WTC11 (cell line): ENCODE data around the gene RMI1. TPM values are rescaled to one million over a fixed set of nuclear protein-coding genes. Genes with fewer than 3 reads are reported as not detected.

Experiments
- ATAC-seq: fragments of 200-7000 bp; cut with Tn5 transposase; 2 replicates; pipeline ENCODE4 v1.10.0; 2021; ENCODE audit warnings: mild to moderate bottlenecking, moderate library complexity
- CTCF ChIA-PET: fragments of 300-600 bp; sonication (Branson Sonifier 250); formaldehyde crosslinking; loops from one replicate; lab custom pipeline; 2021; ENCODE audit warnings: antibody characterized with exemption; lab: Charles Lee
- POLR2A ChIA-PET: fragments of 350-600 bp; sonication (Branson Sonifier 250); formaldehyde crosslinking; loops from one replicate; lab custom pipeline; 2021; ENCODE audit warnings: antibody characterized with exemption; lab: Charles Lee
- DNase-seq: peaks from one replicate; pipeline ENCODE4 v3.0.0; 2021; ENCODE audit warnings: low spot score
- H3K27ac Mint-ChIP-seq: 2 replicates; pipeline ENCODE4 v1.8.0; 2021; ENCODE audit warnings: mixed read lengths
- H3K27me3 Mint-ChIP-seq: 2 replicates; pipeline ENCODE4 v1.8.0; 2021; ENCODE audit warnings: low read depth, mild to moderate bottlenecking, moderate library complexity, mixed read lengths
- H3K36me3 Mint-ChIP-seq: 2 replicates; pipeline ENCODE4 v1.8.0; 2021; ENCODE audit warnings: mixed read lengths
- H3K4me1 Mint-ChIP-seq: 2 replicates; pipeline ENCODE4 v1.8.0; 2022; ENCODE audit warnings: mixed read lengths
- H3K4me3 Mint-ChIP-seq: 2 replicates; pipeline ENCODE4 v1.8.0; 2021; ENCODE audit warnings: mild to moderate bottlenecking, moderate library complexity, mixed read lengths
- H3K9me3 Mint-ChIP-seq: 2 replicates; pipeline ENCODE4 v1.8.0; 2021; ENCODE audit warnings: mixed read lengths
- ATF1 ChIP-seq: sonication (generic); formaldehyde crosslinking; IDR thresholded peaks from 2 replicates; pipeline ENCODE4 v1.8.1; 2023; ENCODE audit warnings: mild to moderate bottlenecking, moderate library complexity, missing genetic modification reagents
- ATF3 ChIP-seq: sonication (generic); formaldehyde crosslinking; conservative IDR thresholded peaks from 2 replicates; pipeline ENCODE4 v1.8.1; 2022; ENCODE audit warnings: mild to moderate bottlenecking, missing genetic modification reagents
- CBFB ChIP-seq: sonication (generic); formaldehyde crosslinking; IDR thresholded peaks from 2 replicates; pipeline ENCODE4 v1.8.1; 2022; ENCODE audit warnings: mild to moderate bottlenecking, low read depth, missing genetic modification reagents
- CDX4 ChIP-seq: fragments of 250-450 bp; sonication (Bioruptor Pico); IDR thresholded peaks from 2 replicates; pipeline ENCODE4 v1.9.0; 2021; ENCODE audit warnings: moderate library complexity, mild to moderate bottlenecking, inconsistent platforms, borderline replicate concordance
- ERG ChIP-seq: fragments of 250-450 bp; sonication (Bioruptor Pico); IDR thresholded peaks from 2 replicates; pipeline ENCODE4 v1.8.0; 2021; ENCODE audit warnings: mild to moderate bottlenecking
- FOXP1 ChIP-seq: sonication (generic); formaldehyde crosslinking; IDR thresholded peaks from 2 replicates; pipeline ENCODE4 v1.8.0; 2022; ENCODE audit warnings: missing genetic modification reagents, mild to moderate bottlenecking, moderate library complexity, borderline replicate concordance
- GRHL2 ChIP-seq: fragments of 250-450 bp; sonication (Bioruptor Pico); IDR thresholded peaks from 2 replicates; pipeline ENCODE4 v1.8.0; 2022; ENCODE audit warnings: mild to moderate bottlenecking, moderate library complexity; ENCODE audit not compliant: insufficient replicate concordance, severe bottlenecking
- NR1H2 ChIP-seq: sonication (generic); formaldehyde crosslinking; IDR thresholded peaks from 2 replicates; pipeline ENCODE4 v1.9.0; 2021; ENCODE audit warnings: mild to moderate bottlenecking, moderate library complexity, missing genetic modification reagents
- PRDM15 ChIP-seq: sonication (generic); formaldehyde crosslinking; IDR thresholded peaks from 2 replicates; pipeline ENCODE4 v1.8.0; 2022; ENCODE audit warnings: missing genetic modification reagents
- PRRX2 ChIP-seq: fragments of 250-450 bp; sonication (Bioruptor Pico); IDR thresholded peaks from 2 replicates; pipeline ENCODE4 v1.8.0; 2021; ENCODE audit warnings: mild to moderate bottlenecking
- TEAD1 ChIP-seq: sonication (generic); formaldehyde crosslinking; IDR thresholded peaks from 2 replicates; pipeline ENCODE4 v1.8.0; 2022; ENCODE audit warnings: mild to moderate bottlenecking, missing genetic modification reagents
- TP53 ChIP-seq: sonication (generic); formaldehyde crosslinking; IDR thresholded peaks from 2 replicates; pipeline ENCODE4 v1.8.1; 2023; ENCODE audit warnings: mild to moderate bottlenecking, missing genetic modification reagents
- USF2 ChIP-seq: sonication (generic); formaldehyde crosslinking; IDR thresholded peaks from 2 replicates; pipeline ENCODE4 v1.8.1; 2023; ENCODE audit warnings: mild to moderate bottlenecking, missing genetic modification reagents, moderate library complexity
- ZBTB21 ChIP-seq: sonication (generic); formaldehyde crosslinking; IDR thresholded peaks from 2 replicates; pipeline ENCODE4 v1.8.1; 2023; ENCODE audit warnings: mild to moderate bottlenecking, missing genetic modification reagents, borderline replicate concordance
- ZNF138 ChIP-seq: sonication (generic); formaldehyde crosslinking; conservative IDR thresholded peaks from 2 replicates; pipeline ENCODE4 v1.8.1; 2022; ENCODE audit warnings: mild to moderate bottlenecking, moderate library complexity, missing genetic modification reagents
- ZNF232 ChIP-seq: sonication (generic); formaldehyde crosslinking; IDR thresholded peaks from 2 replicates; pipeline ENCODE4 v1.8.0; 2022; ENCODE audit warnings: mild to moderate bottlenecking, missing genetic modification reagents
- ZNF281 ChIP-seq: sonication (generic); formaldehyde crosslinking; IDR thresholded peaks from 2 replicates; pipeline ENCODE4 v1.8.0; 2023; ENCODE audit warnings: mild to moderate bottlenecking, missing genetic modification reagents
- ZNF416 ChIP-seq: fragments of 250-450 bp; sonication (Bioruptor Pico); IDR thresholded peaks from 2 replicates; pipeline ENCODE4 v1.9.0; 2021; ENCODE audit warnings: mild to moderate bottlenecking, inconsistent platforms
- ZNF425 ChIP-seq: fragments of 250-450 bp; sonication (Bioruptor Pico); conservative IDR thresholded peaks from 2 replicates; pipeline ENCODE4 v1.9.0; 2021; ENCODE audit warnings: mild to moderate bottlenecking
- total RNA-seq: library from RNA; stranded (reverse); gene quantifications from 3 replicates; pipeline ENCODE4 v1.2.3, GENCODE V29; 2021
- TF ChIP-seq, protein P1 (sequence below): sonication (generic); formaldehyde crosslinking; IDR thresholded peaks from 2 replicates; pipeline ENCODE4 v1.8.1; 2023; ENCODE audit warnings: mild to moderate bottlenecking, missing genetic modification reagents, moderate library complexity

RMI1 gene
- total RNA-seq, 1 experiment from 2014 or later: 25.8 TPM

DNA sequence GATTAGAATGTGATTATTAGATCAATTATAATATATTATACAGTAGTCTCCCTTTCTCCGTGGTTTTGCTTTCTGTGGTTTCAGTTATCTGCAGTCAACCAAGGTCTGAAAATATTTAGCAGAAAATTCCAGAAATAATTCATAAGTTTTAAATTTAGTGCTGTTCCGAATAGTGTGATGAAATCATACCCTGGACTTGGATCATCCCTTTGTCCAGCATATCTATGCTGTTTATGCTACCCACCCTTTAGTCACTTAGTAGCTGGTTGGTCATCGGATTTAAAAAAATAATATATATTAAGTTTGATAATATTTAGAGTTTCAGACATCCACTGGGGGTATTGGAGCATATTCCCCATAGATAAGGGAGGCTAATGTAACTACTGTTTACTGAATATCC is 19.6 kb downstream of the RMI1 start:
- TF ChIP-seq ERG: no peak
- no peak for TF ChIP-seq ZNF232 (CRISPR knock-in tag)
- H3K4me3 Mint-ChIP-seq: no peak overlapping the region
- ATAC-seq (no peak), DNase-seq (no peak)
- CTCF ChIA-PET: no interaction called here
- no peaks in the 10 kb centered on the region for H3K27me3 Mint-ChIP-seq
- H3K36me3 Mint-ChIP-seq: peaks cover 19% of the 10 kb centered on the region
- no peak overlapping the region for H3K27ac Mint-ChIP-seq
- POLR2A ChIA-PET: no interaction called here
- H3K4me1 Mint-ChIP-seq: no peaks in the 10 kb centered on the region
- H3K9me3 Mint-ChIP-seq: no peaks in the 10 kb centered on the region

- ATAC-seq (no peak), DNase-seq (no peak)
- H3K27me3 Mint-ChIP-seq: no peaks in the 10 kb centered on the region
- no peak overlapping the region for H3K4me3 Mint-ChIP-seq
- peaks cover 19% of the 10 kb centered on the region for H3K36me3 Mint-ChIP-seq
- no peak for TF ChIP-seq ZNF416 (CRISPR knock-in tag)
- no peak for TF ChIP-seq PRRX2 (CRISPR knock-in tag)
- no peak for TF ChIP-seq ZNF281 (CRISPR knock-in tag)
- TF ChIP-seq FOXP1 (CRISPR knock-in tag): no peak
- CTCF ChIA-PET: no interaction called here
- no peaks in the 10 kb centered on the region for H3K9me3 Mint-ChIP-seq
- no peaks in the 10 kb centered on the region for H3K4me1 Mint-ChIP-seq
- POLR2A ChIA-PET: no interaction called here
- no peak overlapping the region for H3K27ac Mint-ChIP-seq
These were observed 21.0 kb downstream of the RMI1 start for GRCh38 chr9:84001621-84002020.

GRCh38 chr9:84002344-84002743 is 21.7 kb downstream of the RMI1 start:
- H3K27ac Mint-ChIP-seq: no peak overlapping the region
- POLR2A ChIA-PET: interaction anchor here (0.6 kb wide), 1 partner anchor 87 kb away, joined by 6 read pairs; no protein-coding TSS in a partner anchor
- peaks cover 19% of the 10 kb centered on the region for H3K36me3 Mint-ChIP-seq
- CTCF ChIA-PET: no interaction called here
- H3K4me3 Mint-ChIP-seq: no peak overlapping the region
- H3K27me3 Mint-ChIP-seq: no peaks in the 10 kb centered on the region
- DNase-seq: no peak
- no peaks in the 10 kb centered on the region; the same call in 1 of the 2 replicates for H3K9me3 Mint-ChIP-seq
- ATAC-seq: no peak
- no peaks in the 10 kb centered on the region for H3K4me1 Mint-ChIP-seq
- TF ChIP-seq ZNF425: no peak
- no peak for TF ChIP-seq CBFB (CRISPR knock-in tag)
- no peak for TF ChIP-seq ZNF138 (CRISPR knock-in tag)
- TF ChIP-seq ATF1: no peak
- no peak for TF ChIP-seq TP53
- no peak for TF ChIP-seq CDX4 (CRISPR knock-in tag)
- TF ChIP-seq NR1H2 (CRISPR knock-in tag): no peak
- TF ChIP-seq USF2 (CRISPR knock-in tag): no peak
- no peak for TF ChIP-seq GRHL2
- no peak for TF ChIP-seq ZNF232 (CRISPR knock-in tag)
- no peak for TF ChIP-seq TEAD1 (CRISPR knock-in tag)
- TF ChIP-seq ATF3: no peak
- TF ChIP-seq, protein P1, sequence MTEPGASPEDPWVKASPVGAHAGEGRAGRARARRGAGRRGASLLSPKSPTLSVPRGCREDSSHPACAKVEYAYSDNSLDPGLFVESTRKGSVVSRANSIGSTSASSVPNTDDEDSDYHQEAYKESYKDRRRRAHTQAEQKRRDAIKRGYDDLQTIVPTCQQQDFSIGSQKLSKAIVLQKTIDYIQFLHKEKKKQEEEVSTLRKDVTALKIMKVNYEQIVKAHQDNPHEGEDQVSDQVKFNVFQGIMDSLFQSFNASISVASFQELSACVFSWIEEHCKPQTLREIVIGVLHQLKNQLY: no peak
- TF ChIP-seq PRDM15: no peak
- TF ChIP-seq ZBTB21 (CRISPR knock-in tag): no peak
